Activated naive CD4-positive, alpha-beta T cell treated with anti-CD3 and anti-CD28 coated beads for 36 hours (primary cell): Measurements from ENCODE around the gene CD109. TPM values are rescaled to one million over a fixed set of nuclear protein-coding genes. Genes with fewer than 3 reads are reported as not detected.

Experiments used
- CTCF ChIA-PET: fragments of 350-600 bp; sonication (Branson Sonifier 250); formaldehyde crosslinking; loops from one replicate; lab custom pipeline; 2021; ENCODE audit warnings: antibody characterized with exemption; lab: Charles Lee
- DNase-seq: peaks from one replicate; pipeline ENCODE4 v3.0.0-alpha.2; 2020
- H3K27ac Mint-ChIP-seq: one replicate; pipeline ENCODE4 v1.8.0; 2021; ENCODE audit warnings: mild to moderate bottlenecking, mixed read lengths
- H3K27me3 Mint-ChIP-seq: one replicate; pipeline ENCODE4 v1.8.0; 2021; ENCODE audit warnings: low read depth, mixed read lengths
- H3K36me3 Mint-ChIP-seq: one replicate; pipeline ENCODE4 v1.8.0; 2021; ENCODE audit warnings: low read depth, mixed read lengths
- H3K4me1 Mint-ChIP-seq: one replicate; pipeline ENCODE4 v1.8.0; 2021; ENCODE audit warnings: low read depth, mixed read lengths
- H3K4me3 Mint-ChIP-seq: one replicate; pipeline ENCODE4 v1.8.0; 2021; ENCODE audit warnings: mild to moderate bottlenecking, moderate library complexity, mixed read lengths
- H3K9me3 Mint-ChIP-seq: one replicate; pipeline ENCODE4 v1.8.0; 2021; ENCODE audit warnings: mixed read lengths
- intact Hi-C: fragments of 100-400 bp; cut with micrococcal nuclease; formaldehyde crosslinking; loops from one replicate; pipeline ENCODE4 v1.15.1; 2023
- total RNA-seq, 2 experiments: library from RNA; stranded (reverse); gene quantifications; one replicate each; pipeline ENCODE4 v1.2.3, GENCODE V29; 2021

Gene CD109
- total RNA-seq, 2 experiments from 2014 or later: 6.7 to 7.6 TPM

DNA sequence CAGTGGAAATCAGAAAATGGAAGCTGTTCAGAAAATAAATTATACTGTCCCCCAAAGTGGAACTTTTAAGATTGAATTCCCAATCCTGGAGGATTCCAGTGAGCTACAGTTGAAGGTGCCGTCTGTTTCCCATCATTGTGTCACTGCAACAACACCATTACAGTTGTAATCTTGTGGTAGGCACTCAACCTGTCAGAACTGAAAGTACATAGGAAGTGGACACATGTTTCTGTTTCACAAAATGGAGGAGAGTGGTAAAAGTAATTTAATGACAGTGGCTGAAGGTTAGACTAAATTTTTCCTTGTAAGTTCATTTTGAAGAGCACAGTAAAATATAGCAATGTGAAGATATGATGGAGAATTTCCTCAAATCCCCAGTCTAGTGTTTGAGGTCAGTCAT is 70.0 kb downstream of the CD109 start:
- H3K36me3 Mint-ChIP-seq: peaks cover 20% of the 10 kb centered on the region
- H3K27ac Mint-ChIP-seq: no peak overlapping the region
- DNase-seq: no peak
- no peak overlapping the region for H3K4me3 Mint-ChIP-seq
- H3K9me3 Mint-ChIP-seq: no peaks in the 10 kb centered on the region
- no peaks in the 10 kb centered on the region for H3K4me1 Mint-ChIP-seq
- CTCF ChIA-PET: interaction anchor here (3.7 to 3.8 kb wide), 2 partner anchors 27 to 33 kb away, joined by 11 to 16 read pairs; no protein-coding TSS in a partner anchor
- intact Hi-C loops: no loop called here
- H3K27me3 Mint-ChIP-seq: no peaks in the 10 kb centered on the region

GRCh38 chr6:73768558-73768957 is 72.6 kb downstream of the CD109 start:
- Mint-ChIP-seq H3K27ac (no peak overlapping the region), H3K4me1 (no peaks in the 10 kb centered on the region), H3K9me3 (no peaks in the 10 kb centered on the region), H3K27me3 (no peaks in the 10 kb centered on the region), H3K4me3 (no peak overlapping the region), H3K36me3 (peaks cover 20% of the 10 kb centered on the region)
- intact Hi-C loops: no loop called here
- CTCF ChIA-PET: interaction anchor here (0.6 to 3.8 kb wide), 4 partner anchors 24 to 69 kb away, joined by 3 to 16 read pairs (median 8); no protein-coding TSS in a partner anchor
- no peak for DNase-seq

DNA sequence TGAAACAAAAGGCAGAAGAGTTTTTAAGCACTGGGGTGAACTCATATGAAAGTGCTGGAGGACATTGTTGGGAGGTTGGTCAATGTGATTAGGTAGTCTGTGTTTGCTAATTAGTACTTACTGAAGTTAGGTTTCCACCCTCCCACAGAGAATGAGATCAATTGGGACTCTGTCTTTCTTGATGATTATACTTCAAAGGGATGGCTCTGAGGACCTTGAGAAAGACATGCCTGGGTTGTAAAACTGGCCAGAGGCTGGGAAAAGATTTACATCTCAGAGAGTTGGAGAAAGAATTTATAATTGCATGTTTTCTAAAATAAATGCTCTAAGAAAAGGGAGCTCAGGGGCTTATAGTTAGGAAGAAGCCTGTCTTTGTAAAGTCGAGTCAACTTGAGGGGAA is 74.0 kb downstream of the CD109 start:
- H3K4me1 Mint-ChIP-seq: no peaks in the 10 kb centered on the region
- CTCF ChIA-PET: no interaction called here
- no peak overlapping the region for H3K4me3 Mint-ChIP-seq
- no peak overlapping the region for H3K27ac Mint-ChIP-seq
- H3K9me3 Mint-ChIP-seq: no peaks in the 10 kb centered on the region
- H3K36me3 Mint-ChIP-seq: peaks cover 18% of the 10 kb centered on the region
- intact Hi-C loops: no loop called here
- H3K27me3 Mint-ChIP-seq: no peaks in the 10 kb centered on the region
- DNase-seq: no peak

- no peak for DNase-seq
- CTCF ChIA-PET: no interaction called here
- Mint-ChIP-seq H3K4me1 (no peaks in the 10 kb centered on the region), H3K4me3 (no peak overlapping the region), H3K27ac (no peak overlapping the region), H3K9me3 (no peaks in the 10 kb centered on the region), H3K36me3 (peaks cover 3% of the 10 kb centered on the region), H3K27me3 (no peaks in the 10 kb centered on the region)
- intact Hi-C loops: no loop called here
These were observed 78.3 kb downstream of the CD109 start for GRCh38 chr6:73774311-73774774.

- no peak for DNase-seq
- intact Hi-C loops: no loop called here
- Mint-ChIP-seq H3K4me1 (no peaks in the 10 kb centered on the region), H3K4me3 (no peak overlapping the region), H3K36me3 (no peaks in the 10 kb centered on the region), H3K27me3 (no peaks in the 10 kb centered on the region), H3K9me3 (no peaks in the 10 kb centered on the region), H3K27ac (no peak overlapping the region)
- CTCF ChIA-PET: no interaction called here
These were observed 83.9 kb downstream of the CD109 start for GRCh38 chr6:73779943-73780342.

DNA sequence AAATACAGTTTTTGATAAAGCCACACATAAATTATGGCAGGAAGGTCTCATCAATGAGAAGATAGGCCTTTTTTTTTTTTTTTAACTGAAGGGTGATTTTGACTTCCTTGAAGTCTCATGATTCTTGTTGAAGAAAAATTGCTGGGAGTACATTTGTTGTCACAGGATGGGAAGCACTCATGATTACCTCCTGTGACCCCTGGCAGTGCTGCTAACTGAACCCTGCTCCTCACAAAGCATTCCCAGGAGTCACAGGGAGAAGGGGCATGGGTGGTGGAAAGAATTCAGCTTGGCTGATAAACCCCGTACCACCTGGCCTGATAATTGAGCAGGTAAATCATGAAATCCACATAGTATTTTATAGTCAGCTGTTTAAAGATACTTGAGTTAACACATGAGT is 86.9 kb downstream of the CD109 start:
- no peaks in the 10 kb centered on the region for H3K27me3 Mint-ChIP-seq
- no peak overlapping the region for H3K27ac Mint-ChIP-seq
- DNase-seq: no peak
- H3K36me3 Mint-ChIP-seq: no peaks in the 10 kb centered on the region
- CTCF ChIA-PET: no interaction called here
- intact Hi-C loops: no loop called here
- no peaks in the 10 kb centered on the region for H3K4me1 Mint-ChIP-seq
- H3K9me3 Mint-ChIP-seq: no peaks in the 10 kb centered on the region
- no peak overlapping the region for H3K4me3 Mint-ChIP-seq

DNA sequence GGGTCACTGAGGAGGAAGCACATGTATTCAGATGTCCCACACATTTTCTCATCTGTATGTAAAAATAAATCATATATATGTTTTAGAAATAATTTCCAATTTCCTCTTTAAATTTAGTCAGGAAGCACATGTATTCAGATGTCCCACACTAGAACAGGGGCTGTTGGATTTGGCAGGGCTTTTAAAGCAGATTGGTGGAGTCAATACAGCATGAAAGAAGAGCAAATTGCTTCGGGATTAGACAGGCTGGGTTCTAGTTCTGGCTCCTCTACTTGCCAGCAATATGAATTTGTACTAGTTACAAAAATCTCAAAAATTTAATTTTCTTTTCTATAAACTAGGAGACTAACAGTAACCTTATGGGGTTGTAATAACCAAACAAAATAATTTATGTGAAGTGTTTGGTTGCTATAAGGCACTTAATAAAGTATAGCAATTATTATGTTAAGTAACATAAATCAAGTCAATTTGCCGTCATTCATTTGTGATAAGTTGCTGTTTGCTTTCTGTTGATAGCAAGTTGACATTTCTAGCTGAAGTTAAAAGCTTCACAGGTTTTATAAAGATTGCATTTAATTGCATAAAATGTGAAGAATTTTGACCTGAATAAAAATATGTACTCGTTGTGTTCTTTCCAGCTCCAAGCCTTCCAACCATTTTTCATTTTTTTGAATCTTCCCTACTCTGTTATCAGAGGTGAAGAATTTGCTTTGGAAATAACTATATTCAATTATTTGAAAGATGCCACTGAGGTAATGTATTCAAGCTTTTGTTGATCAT is 88.9 kb downstream of the CD109 start:
- H3K9me3 Mint-ChIP-seq: no peaks in the 10 kb centered on the region
- H3K27me3 Mint-ChIP-seq: no peaks in the 10 kb centered on the region
- H3K36me3 Mint-ChIP-seq: no peaks in the 10 kb centered on the region
- no peak overlapping the region for H3K4me3 Mint-ChIP-seq
- CTCF ChIA-PET: no interaction called here
- DNase-seq: no peak
- intact Hi-C loops: no loop called here
- H3K4me1 Mint-ChIP-seq: no peaks in the 10 kb centered on the region
- H3K27ac Mint-ChIP-seq: no peak overlapping the region

- intact Hi-C loops: no loop called here
- no peak overlapping the region for H3K4me3 Mint-ChIP-seq
- DNase-seq: no peak
- H3K27me3 Mint-ChIP-seq: no peaks in the 10 kb centered on the region
- no peaks in the 10 kb centered on the region for H3K4me1 Mint-ChIP-seq
- no peaks in the 10 kb centered on the region for H3K9me3 Mint-ChIP-seq
- CTCF ChIA-PET: no interaction called here
- no peak overlapping the region for H3K27ac Mint-ChIP-seq
- no peaks in the 10 kb centered on the region for H3K36me3 Mint-ChIP-seq
These were observed 94.6 kb downstream of the CD109 start for GRCh38 chr6:73790574-73790973.

DNA sequence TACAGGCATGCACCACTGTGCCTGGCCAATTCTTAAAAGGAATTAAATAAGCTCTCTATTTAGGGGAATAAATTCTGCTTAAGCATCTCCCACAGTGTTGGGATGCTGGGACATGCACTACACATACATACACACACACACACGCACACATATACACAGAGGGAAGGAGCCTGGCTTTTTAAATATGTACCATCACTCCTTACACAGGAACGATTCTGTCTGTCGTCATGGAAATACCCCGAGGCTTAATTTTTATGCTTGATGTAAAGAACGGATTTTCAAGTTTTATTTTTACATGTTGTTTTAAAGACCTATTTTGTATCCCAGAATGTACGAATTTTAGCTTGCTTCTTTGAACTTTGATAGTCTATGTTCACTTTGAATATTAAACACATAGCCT is 95.3 kb downstream of the CD109 start:
- CTCF ChIA-PET: interaction anchor here (0.6 to 1.4 kb wide), 2 partner anchors 85 to 116 kb away, joined by 3 read pairs; no protein-coding TSS in a partner anchor
- intact Hi-C loops: no loop called here
- no peaks in the 10 kb centered on the region for H3K36me3 Mint-ChIP-seq
- no peaks in the 10 kb centered on the region for H3K9me3 Mint-ChIP-seq
- no peaks in the 10 kb centered on the region for H3K4me1 Mint-ChIP-seq
- no peak overlapping the region for H3K4me3 Mint-ChIP-seq
- H3K27me3 Mint-ChIP-seq: no peaks in the 10 kb centered on the region
- no peak for DNase-seq
- no peak overlapping the region for H3K27ac Mint-ChIP-seq

DNA sequence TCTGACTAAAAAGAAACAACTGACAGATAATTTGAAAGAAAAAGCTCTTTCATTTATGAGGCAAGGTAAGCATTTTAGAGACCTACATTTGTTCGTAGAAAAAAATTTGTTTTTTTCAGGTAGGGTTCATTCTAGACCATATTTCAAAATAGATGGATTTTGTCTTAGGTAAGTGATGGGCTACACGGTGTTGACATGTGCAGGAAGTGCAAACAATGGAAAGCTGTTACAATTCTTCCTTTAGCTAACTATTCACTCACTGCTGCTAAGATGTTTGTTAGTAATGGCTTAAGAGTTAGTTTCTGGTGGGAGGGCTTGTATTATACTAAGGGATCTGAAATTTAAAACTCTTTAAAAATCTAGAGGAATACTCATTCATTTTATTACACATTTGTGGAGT is 96.7 kb downstream of the CD109 start:
- no peaks in the 10 kb centered on the region for H3K36me3 Mint-ChIP-seq
- CTCF ChIA-PET: interaction anchor here (0.9 to 1.4 kb wide), 3 partner anchors 25 to 118 kb away, joined by 3 to 6 read pairs (median 3); no protein-coding TSS in a partner anchor
- no peaks in the 10 kb centered on the region for H3K27me3 Mint-ChIP-seq
- H3K9me3 Mint-ChIP-seq: no peaks in the 10 kb centered on the region
- H3K27ac Mint-ChIP-seq: no peak overlapping the region
- intact Hi-C loops: no loop called here
- no peak overlapping the region for H3K4me3 Mint-ChIP-seq
- no peak for DNase-seq
- H3K4me1 Mint-ChIP-seq: no peaks in the 10 kb centered on the region

DNA sequence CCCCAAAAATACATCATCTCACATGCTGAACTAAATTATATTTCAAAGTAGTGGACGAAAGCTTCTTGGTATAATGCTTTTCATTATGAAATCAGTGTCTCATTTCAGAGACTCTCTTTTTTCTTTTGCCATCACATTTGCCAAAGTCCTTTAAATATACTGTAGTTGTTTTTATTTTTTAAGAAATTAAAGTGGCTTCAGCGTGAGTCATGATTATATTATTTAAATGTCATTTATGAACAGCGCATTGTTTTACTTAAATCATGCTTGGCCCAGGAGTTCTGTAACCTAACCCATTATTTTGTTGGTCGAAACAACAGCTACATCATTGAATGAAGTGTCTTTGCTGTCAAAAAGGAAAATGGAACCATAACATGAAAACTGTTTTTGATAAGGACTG is 100.9 kb downstream of the CD109 start:
- H3K4me1 Mint-ChIP-seq: peaks cover 8% of the 10 kb centered on the region
- CTCF ChIA-PET: interaction anchor here (0.6 kb wide), 1 partner anchor 309 kb away, joined by 3 read pairs; no protein-coding TSS in a partner anchor

GRCh38 chr6:73797861-73798260 is 101.9 kb downstream of the CD109 start:
- Mint-ChIP-seq H3K9me3 (no peaks in the 10 kb centered on the region), H3K27me3 (no peaks in the 10 kb centered on the region), H3K4me1 (peaks cover 8% of the 10 kb centered on the region), H3K4me3 (no peak overlapping the region), H3K27ac (no peak overlapping the region), H3K36me3 (no peaks in the 10 kb centered on the region)
- CTCF ChIA-PET: interaction anchor here (0.6 kb wide), 2 partner anchors 14 to 181 kb away, joined by 3 to 6 read pairs; no protein-coding TSS in a partner anchor
- no peak for DNase-seq
- intact Hi-C loops: no loop called here

More for the DNA sequence above, 100.9 kb downstream of the CD109 start:
- Mint-ChIP-seq H3K9me3 (no peaks in the 10 kb centered on the region), H3K27me3 (no peaks in the 10 kb centered on the region), H3K36me3 (no peaks in the 10 kb centered on the region), H3K27ac (no peak overlapping the region), H3K4me3 (no peak overlapping the region)
- DNase-seq: no peak
- intact Hi-C loops: no loop called here

GRCh38 chr6:73798592-73798991 is 102.6 kb downstream of the CD109 start:
- Mint-ChIP-seq H3K36me3 (no peaks in the 10 kb centered on the region), H3K4me1 (peaks cover 8% of the 10 kb centered on the region), H3K4me3 (no peak overlapping the region), H3K27me3 (no peaks in the 10 kb centered on the region), H3K9me3 (no peaks in the 10 kb centered on the region), H3K27ac (no peak overlapping the region)
- peak; percentile 7 for DNase-seq
- intact Hi-C loops: no loop called here
- CTCF ChIA-PET: no interaction called here
